ENCODE results near the gene TTLL11. TPM values are rescaled to one million over a fixed set of nuclear protein-coding genes. Genes with fewer than 3 reads are reported as not detected.

Gene TTLL11
- total and polyA plus RNA-seq, 4 donors: 1.4 to 4.5 (median 3.6) TPM

GRCh38 chr9:121942866-121943382 lies 150.2 kb downstream of the TTLL11 start:
- peaks cover 0 to 8% (median under 1%) of the 10 kb centered on the region in 4 donors for H3K4me1 ChIP-seq (ENCODE audit: control insufficient read depth in 4 of 4, insufficient read depth in 4 of 4, low read length in 3 of 4)
- no peak overlapping the region for H3K27ac ChIP-seq (ENCODE audit: low read depth in 1 of 2, low read length in 2 of 2)
- no peak for DNase-seq (ENCODE audit: low spot score)
- TF ChIP-seq TAF1 (conservative IDR thresholded peaks at IDR 0.05) (no peak), RXRA (IDR thresholded peaks at IDR 0.05) (no peak), FOXA1 (IDR thresholded peaks at IDR 0.05) (no peak), ATF3 (IDR thresholded peaks at IDR 0.05) (no peak), HNF4G (IDR thresholded peaks at IDR 0.05) (no peak), EGR1 (IDR thresholded peaks at IDR 0.05; ENCODE audit: low read depth in 2 of 2) (no peak), HNF4A (conservative IDR thresholded peaks at IDR 0.05) (no peak), NR2F2 (IDR thresholded peaks at IDR 0.05) (no peak), REST (IDR thresholded peaks at IDR 0.05) (no peak), FOXA2 (IDR thresholded peaks at IDR 0.05) (no peak), RAD21 (IDR thresholded peaks at IDR 0.05) (no peak), ZBTB33 (IDR thresholded peaks at IDR 0.05) (no peak)
- no peaks in the 10 kb centered on the region for H3K36me3 ChIP-seq (ENCODE audit: control insufficient read depth in 4 of 4, insufficient read depth in 3 of 4, low read depth in 1 of 4, low read length in 3 of 4)
- no peak overlapping the region for H3K9ac ChIP-seq (ENCODE audit: low read depth in 1 of 2, low read length in 2 of 2)
- no peak overlapping the region for H3K4me3 ChIP-seq (ENCODE audit: low read depth in 1 of 3, low read length in 3 of 3)
- H3K27me3 ChIP-seq (ENCODE audit: control insufficient read depth in 4 of 4, insufficient read depth in 4 of 4, low read length in 3 of 4): no peaks in the 10 kb centered on the region
- no peaks in the 10 kb centered on the region for H3K9me3 ChIP-seq (ENCODE audit: control insufficient read depth in 4 of 4, low read length in 3 of 4)
- WGBS: 91% methylated on average over 15 of the region's 15 CpGs

GRCh38 chr9:121942313-121942712 lies 150.8 kb downstream of the TTLL11 start:
- peak in 1 of 2 donors; percentile 13 for TF ChIP-seq RXRA (IDR thresholded peaks at IDR 0.05)
- TF ChIP-seq ATF3 (IDR thresholded peaks at IDR 0.05): no peak
- TF ChIP-seq HNF4A (conservative IDR thresholded peaks at IDR 0.05): no peak
- Histone ChIP-seq H3K4me1 (ENCODE audit: control insufficient read depth in 4 of 4, insufficient read depth in 4 of 4, low read length in 3 of 4) (peaks cover 0 to 8% (median under 1%) of the 10 kb centered on the region in 4 donors), H3K36me3 (ENCODE audit: control insufficient read depth in 4 of 4, insufficient read depth in 3 of 4, low read depth in 1 of 4, low read length in 3 of 4) (no peaks in the 10 kb centered on the region), H3K9me3 (ENCODE audit: control insufficient read depth in 4 of 4, low read length in 3 of 4) (no peaks in the 10 kb centered on the region), H3K27me3 (ENCODE audit: control insufficient read depth in 4 of 4, insufficient read depth in 4 of 4, low read length in 3 of 4) (no peaks in the 10 kb centered on the region), H3K4me3 (ENCODE audit: low read depth in 1 of 3, low read length in 3 of 3) (no peak overlapping the region), H3K27ac (ENCODE audit: low read depth in 1 of 2, low read length in 2 of 2) (no peak overlapping the region), H3K9ac (ENCODE audit: low read depth in 1 of 2, low read length in 2 of 2) (no peak overlapping the region)
- WGBS: 61% methylated on average over 7 of the region's 7 CpGs
- DNase-seq (ENCODE audit: low spot score): no peak

- no peak overlapping the region for H3K27ac ChIP-seq (ENCODE audit: low read depth in 1 of 2, low read length in 2 of 2)
- 78% methylated on average over 10 of the region's 10 CpGs for WGBS
These were observed 153.5 kb downstream of the TTLL11 start for GRCh38 chr9:121939643-121940042.

More at GRCh38 chr9:121939643-121940042, 153.5 kb downstream of the TTLL11 start:
- no peak for DNase-seq (ENCODE audit: low spot score)
- Histone ChIP-seq H3K4me1 (ENCODE audit: control insufficient read depth in 4 of 4, insufficient read depth in 4 of 4, low read length in 3 of 4) (peaks cover 0 to 8% (median under 1%) of the 10 kb centered on the region in 4 donors), H3K9ac (ENCODE audit: low read depth in 1 of 2, low read length in 2 of 2) (no peak overlapping the region), H3K9me3 (ENCODE audit: control insufficient read depth in 4 of 4, low read length in 3 of 4) (no peaks in the 10 kb centered on the region), H3K4me3 (ENCODE audit: low read depth in 1 of 3, low read length in 3 of 3) (no peak overlapping the region), H3K36me3 (ENCODE audit: control insufficient read depth in 4 of 4, insufficient read depth in 3 of 4, low read depth in 1 of 4, low read length in 3 of 4) (no peaks in the 10 kb centered on the region), H3K27me3 (ENCODE audit: control insufficient read depth in 4 of 4, insufficient read depth in 4 of 4, low read length in 3 of 4) (no peaks in the 10 kb centered on the region)
- TF ChIP-seq RXRA (IDR thresholded peaks at IDR 0.05): no peak
- TF ChIP-seq EGR1 (IDR thresholded peaks at IDR 0.05; ENCODE audit: low read depth in 2 of 2): no peak
- TF ChIP-seq JUND (IDR thresholded peaks at IDR 0.05): no peak
- no peak for TF ChIP-seq NR2F2 (IDR thresholded peaks at IDR 0.05)
- TF ChIP-seq ZBTB33 (IDR thresholded peaks at IDR 0.05): no peak
- TF ChIP-seq ATF3 (IDR thresholded peaks at IDR 0.05): no peak
- TF ChIP-seq FOXA1 (IDR thresholded peaks at IDR 0.05): no peak
- no peak for TF ChIP-seq TAF1 (conservative IDR thresholded peaks at IDR 0.05)
- TF ChIP-seq FOXA2 (IDR thresholded peaks at IDR 0.05): no peak
- no peak for TF ChIP-seq CTCF (IDR thresholded peaks at IDR 0.05; ENCODE audit: low read depth, low read length, missing input control)
